ENCODE data around the gene PPP2R5A. TPM values are rescaled to one million over a fixed set of nuclear protein-coding genes. Genes with fewer than 3 reads are reported as not detected.
A peak's percentile ranks its signal among the peaks of the same experiment; 100 is the strongest.

The PPP2R5A gene
- total RNA-seq, 1 experiment from 2014 or later = 45.2 TPM

DNA sequence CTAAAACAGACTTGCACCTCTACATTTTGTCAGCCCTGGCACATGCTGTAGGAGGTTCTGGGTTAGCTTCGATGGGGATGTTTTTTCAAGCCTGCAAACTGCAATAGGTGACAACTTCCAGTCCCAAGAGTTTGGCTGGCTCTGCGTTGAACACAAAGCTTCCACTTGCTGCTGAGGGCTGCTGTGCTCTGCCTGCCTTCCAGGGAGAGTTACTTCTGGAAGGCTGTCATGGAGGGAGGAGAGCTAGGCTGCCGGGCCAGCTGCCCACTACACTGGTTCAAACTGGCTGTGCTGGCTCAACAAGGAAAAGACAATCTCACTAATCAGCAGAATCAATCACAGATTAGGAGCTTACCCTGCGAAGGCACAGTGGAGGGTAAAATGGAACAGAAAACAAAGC is 46.7 kb upstream of the PPP2R5A start:
- peak overlapping the region; percentile 20 for H3K4me3 Mint-ChIP-seq (ENCODE audit: low read depth, unreplicated experiment)
- peak overlapping the region; percentile 86 for H3K27ac Mint-ChIP-seq (ENCODE audit: unreplicated experiment)
- no peaks in the 10 kb centered on the region for H3K27me3 Mint-ChIP-seq (ENCODE audit: unreplicated experiment)
- BruUV-seq (replicated peaks) = no TSS peak
- CTCF ChIA-PET = interaction anchor here (1.1 to 2.1 kb wide), 4 partner anchors 12 to 46 kb away, joined by 3 to 5 read pairs (median 5); no protein-coding TSS in a partner anchor
- peaks cover 14% of the 10 kb centered on the region for H3K36me3 Mint-ChIP-seq (ENCODE audit: insufficient read depth, unreplicated experiment)
- TF ChIP-seq, protein P1, sequence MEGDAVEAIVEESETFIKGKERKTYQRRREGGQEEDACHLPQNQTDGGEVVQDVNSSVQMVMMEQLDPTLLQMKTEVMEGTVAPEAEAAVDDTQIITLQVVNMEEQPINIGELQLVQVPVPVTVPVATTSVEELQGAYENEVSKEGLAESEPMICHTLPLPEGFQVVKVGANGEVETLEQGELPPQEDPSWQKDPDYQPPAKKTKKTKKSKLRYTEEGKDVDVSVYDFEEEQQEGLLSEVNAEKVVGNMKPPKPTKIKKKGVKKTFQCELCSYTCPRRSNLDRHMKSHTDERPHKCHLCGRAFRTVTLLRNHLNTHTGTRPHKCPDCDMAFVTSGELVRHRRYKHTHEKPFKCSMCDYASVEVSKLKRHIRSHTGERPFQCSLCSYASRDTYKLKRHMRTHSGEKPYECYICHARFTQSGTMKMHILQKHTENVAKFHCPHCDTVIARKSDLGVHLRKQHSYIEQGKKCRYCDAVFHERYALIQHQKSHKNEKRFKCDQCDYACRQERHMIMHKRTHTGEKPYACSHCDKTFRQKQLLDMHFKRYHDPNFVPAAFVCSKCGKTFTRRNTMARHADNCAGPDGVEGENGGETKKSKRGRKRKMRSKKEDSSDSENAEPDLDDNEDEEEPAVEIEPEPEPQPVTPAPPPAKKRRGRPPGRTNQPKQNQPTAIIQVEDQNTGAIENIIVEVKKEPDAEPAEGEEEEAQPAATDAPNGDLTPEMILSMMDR (IDR thresholded peaks at IDR 0.05; ENCODE audit: unreplicated experiment) = no peak
- no peaks in the 10 kb centered on the region for H3K9me3 Mint-ChIP-seq (ENCODE audit: low read depth, unreplicated experiment)
- H3K4me1 Mint-ChIP-seq (ENCODE audit: low read depth, unreplicated experiment) = peaks cover 54% of the 10 kb centered on the region
- DNase-seq = peak; percentile 41
- intact Hi-C loops (cut with micrococcal nuclease; ENCODE audit: unreplicated experiment) = no loop called here

DNA sequence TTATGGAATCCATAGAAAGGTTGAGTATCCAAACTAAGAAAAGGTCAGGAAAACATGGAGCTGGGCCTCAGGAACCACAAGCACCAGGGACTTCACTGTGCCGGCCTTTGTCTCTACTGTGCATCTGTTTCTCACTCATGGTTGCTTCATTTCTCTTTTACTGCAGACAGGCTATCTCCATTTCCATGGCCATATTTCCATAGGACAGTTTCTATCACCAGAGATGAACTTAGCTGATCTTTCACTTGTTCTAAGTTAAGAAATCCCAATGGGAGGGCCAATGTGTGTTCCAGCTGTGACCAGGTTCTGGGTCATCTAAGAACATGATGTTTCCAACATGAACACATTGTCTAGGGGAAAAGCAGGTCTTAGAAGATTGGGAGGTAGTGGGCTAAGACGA is 43.7 kb upstream of the PPP2R5A start:
- peaks cover 32% of the 10 kb centered on the region for H3K4me1 Mint-ChIP-seq (ENCODE audit: low read depth, unreplicated experiment)
- no TSS peak for BruUV-seq (replicated peaks)
- H3K27me3 Mint-ChIP-seq (ENCODE audit: unreplicated experiment) = no peaks in the 10 kb centered on the region
- CTCF ChIA-PET = interaction anchor here (1.4 kb wide), 1 partner anchor 20 kb away, joined by 3 read pairs; no protein-coding TSS in a partner anchor
- TF ChIP-seq, protein P1 (IDR thresholded peaks at IDR 0.05; ENCODE audit: unreplicated experiment) = no peak
- H3K9me3 Mint-ChIP-seq (ENCODE audit: low read depth, unreplicated experiment) = no peaks in the 10 kb centered on the region
- no peak overlapping the region for H3K27ac Mint-ChIP-seq (ENCODE audit: unreplicated experiment)
- intact Hi-C loops (cut with micrococcal nuclease; ENCODE audit: unreplicated experiment) = no loop called here
- no peak overlapping the region for H3K4me3 Mint-ChIP-seq (ENCODE audit: low read depth, unreplicated experiment)
- DNase-seq = no peak
- peaks cover 7% of the 10 kb centered on the region for H3K36me3 Mint-ChIP-seq (ENCODE audit: insufficient read depth, unreplicated experiment)

DNA sequence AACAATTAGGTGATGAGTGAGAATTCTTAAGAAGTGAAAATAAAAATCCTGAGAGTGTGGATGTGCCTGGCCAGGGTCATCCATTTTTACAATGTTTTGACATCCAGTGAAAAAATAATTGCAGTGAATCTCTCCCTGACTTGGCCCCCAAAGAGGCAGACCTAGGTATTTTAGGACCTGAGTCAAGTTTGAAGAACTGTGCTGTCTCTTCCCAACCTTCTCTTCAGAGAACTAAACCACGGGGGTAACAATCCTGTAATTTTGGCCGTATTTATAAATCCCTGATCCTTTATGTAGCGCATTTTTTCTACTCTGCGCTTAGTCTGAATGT is 43.3 kb upstream of the PPP2R5A start:
- BruUV-seq (replicated peaks) = no TSS peak
- Mint-ChIP-seq H3K4me1 (ENCODE audit: low read depth, unreplicated experiment) (peaks cover 28% of the 10 kb centered on the region), H3K9me3 (ENCODE audit: low read depth, unreplicated experiment) (no peaks in the 10 kb centered on the region), H3K27me3 (ENCODE audit: unreplicated experiment) (no peaks in the 10 kb centered on the region), H3K27ac (ENCODE audit: unreplicated experiment) (no peak overlapping the region), H3K4me3 (ENCODE audit: low read depth, unreplicated experiment) (no peak overlapping the region), H3K36me3 (ENCODE audit: insufficient read depth, unreplicated experiment) (peaks cover 7% of the 10 kb centered on the region)
- TF ChIP-seq, protein P1 (IDR thresholded peaks at IDR 0.05; ENCODE audit: unreplicated experiment) = no peak
- intact Hi-C loops (cut with micrococcal nuclease; ENCODE audit: unreplicated experiment) = no loop called here
- no peak for DNase-seq
- CTCF ChIA-PET = interaction anchor here (1.4 kb wide), 1 partner anchor 19 kb away, joined by 3 read pairs; no protein-coding TSS in a partner anchor

DNA sequence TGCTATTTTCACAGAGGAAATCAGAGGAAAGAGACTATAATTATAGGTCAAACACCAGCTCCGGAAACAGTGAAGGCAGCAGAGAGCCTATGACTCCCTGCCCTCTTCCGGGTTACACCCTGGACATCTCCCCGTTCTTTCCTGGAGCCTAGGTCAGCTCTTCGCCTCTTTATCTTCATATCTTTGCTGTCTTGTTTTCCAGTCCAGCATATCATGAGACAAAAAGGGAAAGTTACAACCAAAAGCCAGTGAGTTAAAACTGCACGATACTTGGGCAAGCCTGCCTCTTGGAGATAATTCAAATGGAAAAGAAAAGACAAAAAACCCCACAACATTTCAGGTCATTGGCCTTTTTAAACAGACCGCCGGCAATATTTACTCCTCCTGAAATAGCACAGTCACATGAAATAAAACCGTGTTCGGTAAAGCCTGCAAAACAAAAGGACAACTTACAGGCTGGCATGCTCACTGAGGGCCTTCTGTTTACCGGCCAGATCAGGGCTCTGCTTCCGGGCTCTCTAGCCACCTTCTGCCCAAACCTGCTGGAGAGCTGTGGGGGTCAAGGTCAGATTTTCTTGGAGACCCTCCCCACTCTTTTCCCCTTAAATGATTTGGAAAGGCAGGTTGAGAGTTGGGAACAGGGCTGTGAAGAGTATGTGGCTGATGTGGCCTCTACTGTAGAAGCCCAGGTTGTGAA is 42.8 kb upstream of the PPP2R5A start:
- Mint-ChIP-seq H3K36me3 (ENCODE audit: insufficient read depth, unreplicated experiment) (peaks cover 7% of the 10 kb centered on the region), H3K27me3 (ENCODE audit: unreplicated experiment) (no peaks in the 10 kb centered on the region), H3K27ac (ENCODE audit: unreplicated experiment) (no peak overlapping the region), H3K4me3 (ENCODE audit: low read depth, unreplicated experiment) (no peak overlapping the region), H3K9me3 (ENCODE audit: low read depth, unreplicated experiment) (no peaks in the 10 kb centered on the region), H3K4me1 (ENCODE audit: low read depth, unreplicated experiment) (peaks cover 22% of the 10 kb centered on the region)
- CTCF ChIA-PET = interaction anchor here (1.4 kb wide), 1 partner anchor 19 kb away, joined by 3 read pairs; no protein-coding TSS in a partner anchor
- no peak for DNase-seq
- TF ChIP-seq, protein P1 (IDR thresholded peaks at IDR 0.05; ENCODE audit: unreplicated experiment) = no peak
- no TSS peak for BruUV-seq (replicated peaks)
- intact Hi-C loops (cut with micrococcal nuclease; ENCODE audit: unreplicated experiment) = no loop called here

Measured in Calu3 (cell line).